ENCODE results near the gene POFUT1.
A peak's percentile ranks its signal among the peaks of the same experiment; 100 is the strongest.
"Not testable (repeated sequence)": the region's sequence is repeated elsewhere in the genome, so short reads cannot be mapped to it uniquely, and the experiment has no call there.

POFUT1 gene

DNA sequence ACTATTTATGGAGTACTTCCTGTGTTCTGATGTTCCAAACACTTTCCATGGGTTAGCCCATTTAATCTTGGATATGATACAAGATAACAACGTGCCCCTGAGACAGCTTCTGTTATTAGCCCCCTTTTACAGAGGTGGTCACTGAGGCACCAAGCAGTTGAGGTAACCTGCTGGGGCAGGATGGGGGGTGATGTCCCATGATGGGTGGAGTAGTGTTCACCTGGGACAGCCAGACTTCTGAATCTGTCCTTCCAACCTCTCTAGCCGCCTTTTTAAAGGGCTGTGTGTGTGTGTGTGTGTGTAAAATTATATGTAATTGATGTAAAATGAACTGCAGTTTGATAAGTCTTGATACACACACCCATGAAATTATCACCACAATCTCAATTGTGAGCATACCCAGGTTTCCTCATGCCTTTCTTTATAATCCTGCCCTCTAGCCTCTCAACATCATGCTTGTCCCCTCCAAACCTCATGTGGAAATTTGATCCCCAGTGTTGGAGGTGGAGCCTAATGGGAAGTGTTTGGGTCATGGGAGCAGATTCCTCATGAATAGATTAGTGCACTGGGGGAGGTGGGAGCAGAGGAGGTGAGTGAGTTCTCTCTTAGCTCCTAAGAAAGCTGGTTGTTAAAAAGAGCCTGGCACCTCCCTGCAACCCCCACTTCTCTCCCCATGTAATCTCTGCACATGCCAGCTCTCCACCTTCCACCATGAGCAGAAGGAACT, 39.3 kb upstream of the POFUT1 start:
- Histone ChIP-seq H3K9me3 (ENCODE audit: control insufficient read depth in 1 of 2, low read length in 2 of 2) (no peaks in the 10 kb centered on the region), H3K4me1 (ENCODE audit: control insufficient read depth in 1 of 2, insufficient read depth in 2 of 2, low read length in 2 of 2) (no peaks in the 10 kb centered on the region), H3K4me3 (ENCODE audit: low read depth in 1 of 2, low read length in 2 of 2) (no peak overlapping the region), H3K36me3 (ENCODE audit: control insufficient read depth in 1 of 2, insufficient read depth in 2 of 2, low read length in 2 of 2) (peaks cover 18 to 41% of the 10 kb centered on the region in 2 donors), H3K27me3 (ENCODE audit: low read depth, low read length) (no peaks in the 10 kb centered on the region), H3K27ac (ENCODE audit: low read length) (no peak overlapping the region)

- not testable (repeated sequence) for H3K9me3 ChIP-seq (ENCODE audit: control insufficient read depth in 1 of 2, low read length in 2 of 2); H3K4me3 ChIP-seq (ENCODE audit: low read depth in 1 of 2, low read length in 2 of 2); H3K27me3 ChIP-seq (ENCODE audit: low read depth, low read length); H3K36me3 ChIP-seq (ENCODE audit: control insufficient read depth in 1 of 2, insufficient read depth in 2 of 2, low read length in 2 of 2); H3K27ac ChIP-seq (ENCODE audit: low read length); H3K4me1 ChIP-seq (ENCODE audit: control insufficient read depth in 1 of 2, insufficient read depth in 2 of 2, low read length in 2 of 2)
Observed at GRCh38 chr20:32177696-32178095, 30.0 kb upstream of the POFUT1 start.

- Histone ChIP-seq H3K36me3 (ENCODE audit: control insufficient read depth in 1 of 2, insufficient read depth in 2 of 2, low read length in 2 of 2) (no peaks in the 10 kb centered on the region), H3K27ac (ENCODE audit: low read length) (no peak overlapping the region), H3K4me3 (ENCODE audit: low read depth in 1 of 2, low read length in 2 of 2) (no peak overlapping the region), H3K4me1 (ENCODE audit: control insufficient read depth in 1 of 2, insufficient read depth in 2 of 2, low read length in 2 of 2) (no peaks in the 10 kb centered on the region), H3K9me3 (ENCODE audit: control insufficient read depth in 1 of 2, low read length in 2 of 2) (no peaks in the 10 kb centered on the region), H3K27me3 (ENCODE audit: low read depth, low read length) (no peaks in the 10 kb centered on the region)
Observed at GRCh38 chr20:32179515-32179914, 28.2 kb upstream of the POFUT1 start.

DNA sequence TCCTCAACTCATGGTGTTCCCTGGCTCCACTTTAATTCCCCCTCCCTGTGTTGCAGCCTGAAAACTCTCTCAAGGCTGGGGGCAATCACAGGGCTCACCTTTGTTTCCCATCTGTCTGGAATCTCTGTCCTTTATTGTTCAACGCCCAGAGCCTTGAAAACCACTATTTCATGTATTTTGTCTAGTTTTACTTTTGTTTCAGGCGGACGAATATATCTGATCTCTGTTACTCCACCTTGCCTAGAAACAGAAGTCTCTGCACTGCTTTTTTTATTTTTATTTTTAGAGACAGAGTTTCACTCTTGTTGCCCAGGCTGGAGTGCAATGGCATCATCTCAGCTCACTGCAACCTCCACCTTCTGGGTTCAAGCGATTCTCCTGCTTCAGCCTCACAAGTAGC, 27.7 kb upstream of the POFUT1 start:
- Histone ChIP-seq H3K4me1 (ENCODE audit: control insufficient read depth in 1 of 2, insufficient read depth in 2 of 2, low read length in 2 of 2) (no peaks in the 10 kb centered on the region), H3K4me3 (ENCODE audit: low read depth in 1 of 2, low read length in 2 of 2) (no peak overlapping the region), H3K9me3 (ENCODE audit: control insufficient read depth in 1 of 2, low read length in 2 of 2) (no peaks in the 10 kb centered on the region), H3K27ac (ENCODE audit: low read length) (no peak overlapping the region), H3K27me3 (ENCODE audit: low read depth, low read length) (no peaks in the 10 kb centered on the region), H3K36me3 (ENCODE audit: control insufficient read depth in 1 of 2, insufficient read depth in 2 of 2, low read length in 2 of 2) (no peaks in the 10 kb centered on the region)

DNA sequence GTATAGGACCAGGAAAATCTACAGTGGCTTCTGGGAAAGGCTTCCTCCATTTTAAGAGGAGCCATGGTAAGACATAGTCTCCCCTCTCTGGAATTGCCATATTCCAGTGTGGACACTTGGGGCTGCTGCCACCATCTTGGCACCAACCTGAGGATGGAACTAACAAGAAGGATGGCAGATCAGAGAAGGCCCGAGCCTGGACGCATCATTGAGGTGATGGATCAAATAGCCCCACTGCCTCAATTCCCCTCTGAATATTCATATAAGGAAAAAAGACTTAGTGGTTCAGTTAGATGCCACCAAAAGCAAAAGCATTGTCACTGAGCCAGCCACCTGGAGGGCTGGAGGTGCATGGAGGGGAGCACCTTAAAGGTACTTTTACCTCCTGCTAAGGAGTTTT, 26.1 kb upstream of the POFUT1 start:
- Histone ChIP-seq H3K4me3 (ENCODE audit: low read depth in 1 of 2, low read length in 2 of 2) (no peak overlapping the region), H3K36me3 (ENCODE audit: control insufficient read depth in 1 of 2, insufficient read depth in 2 of 2, low read length in 2 of 2) (peaks cover 0 to 3% of the 10 kb centered on the region in 2 donors), H3K9me3 (ENCODE audit: control insufficient read depth in 1 of 2, low read length in 2 of 2) (no peaks in the 10 kb centered on the region), H3K27ac (ENCODE audit: low read length) (peak overlapping the region; percentile 10), H3K4me1 (ENCODE audit: control insufficient read depth in 1 of 2, insufficient read depth in 2 of 2, low read length in 2 of 2) (no peaks in the 10 kb centered on the region), H3K27me3 (ENCODE audit: low read depth, low read length) (no peaks in the 10 kb centered on the region)

DNA sequence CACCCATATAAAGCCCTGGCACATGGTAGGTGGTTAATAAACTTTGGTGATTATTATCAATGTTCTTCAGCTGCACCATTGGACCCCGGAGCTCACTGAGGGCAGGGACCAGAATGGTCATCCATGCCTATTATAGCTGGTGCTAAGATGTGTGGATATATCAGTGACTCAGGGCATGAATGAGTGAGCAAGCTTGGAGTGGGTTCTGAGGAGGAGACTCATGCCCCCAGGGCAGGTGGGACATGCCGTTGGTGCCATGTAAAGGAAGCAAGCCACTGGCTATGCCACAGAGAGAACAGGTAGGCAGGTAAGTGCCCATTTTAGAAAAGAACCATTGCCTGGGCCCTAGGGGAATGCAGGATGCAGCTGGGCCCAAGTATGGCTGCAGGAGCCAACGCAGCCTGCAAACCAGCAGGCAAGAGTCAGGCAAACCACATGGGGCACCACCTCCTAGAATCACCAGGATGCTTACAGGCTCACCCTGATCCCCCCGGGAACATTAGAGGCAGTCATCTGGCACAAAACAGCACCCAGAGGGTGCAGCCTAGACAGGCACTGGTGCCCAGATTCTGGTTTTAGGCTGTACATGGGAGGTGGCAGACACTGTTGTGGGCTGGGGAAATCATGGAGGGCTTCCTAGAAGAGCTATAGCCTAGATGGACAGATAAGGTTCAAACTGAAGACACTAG, 23.6 kb upstream of the POFUT1 start:
- Histone ChIP-seq H3K9me3 (ENCODE audit: control insufficient read depth in 1 of 2, low read length in 2 of 2) (no peaks in the 10 kb centered on the region), H3K4me3 (ENCODE audit: low read depth in 1 of 2, low read length in 2 of 2) (no peak overlapping the region), H3K27me3 (ENCODE audit: low read depth, low read length) (no peaks in the 10 kb centered on the region), H3K27ac (ENCODE audit: low read length) (no peak overlapping the region), H3K36me3 (ENCODE audit: control insufficient read depth in 1 of 2, insufficient read depth in 2 of 2, low read length in 2 of 2) (peaks cover 0 to 3% of the 10 kb centered on the region in 2 donors), H3K4me1 (ENCODE audit: control insufficient read depth in 1 of 2, insufficient read depth in 2 of 2, low read length in 2 of 2) (peaks cover 4 to 10% of the 10 kb centered on the region in 2 donors)

DNA sequence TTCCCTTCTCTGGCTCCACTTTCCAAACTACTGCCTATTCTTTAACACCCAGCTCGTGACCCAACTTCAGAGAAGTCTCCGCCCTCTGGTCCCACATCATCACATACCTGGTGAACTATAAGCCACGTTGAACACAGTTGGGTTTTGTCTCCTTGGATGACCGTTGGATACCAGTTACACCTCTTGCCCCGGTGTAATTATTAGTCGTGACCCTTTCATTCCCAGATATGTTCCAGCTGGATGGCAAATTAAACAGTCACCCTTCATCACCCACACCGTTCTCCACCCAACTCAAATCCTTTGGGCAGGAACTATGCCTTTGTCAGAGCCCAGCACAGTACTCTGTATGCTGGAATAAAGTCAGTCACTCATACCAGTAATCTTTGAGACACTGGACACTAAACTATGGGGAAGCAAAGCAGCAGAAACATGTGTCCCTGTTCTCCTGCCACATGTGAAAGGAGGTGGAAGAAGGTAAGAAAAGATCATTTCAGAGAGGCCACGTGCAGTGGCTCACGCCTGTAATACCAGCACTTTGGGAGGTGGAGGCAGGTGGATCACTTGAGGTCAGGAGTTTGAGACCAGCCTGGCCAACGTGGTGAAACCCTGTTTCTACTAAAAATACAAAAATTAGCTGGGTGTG, 22.6 kb upstream of the POFUT1 start:
- peaks cover 9 to 17% of the 10 kb centered on the region in 2 donors for H3K4me1 ChIP-seq (ENCODE audit: control insufficient read depth in 1 of 2, insufficient read depth in 2 of 2, low read length in 2 of 2)
- no peak overlapping the region for H3K27ac ChIP-seq (ENCODE audit: low read length)
- no peaks in the 10 kb centered on the region for H3K27me3 ChIP-seq (ENCODE audit: low read depth, low read length)

DNA sequence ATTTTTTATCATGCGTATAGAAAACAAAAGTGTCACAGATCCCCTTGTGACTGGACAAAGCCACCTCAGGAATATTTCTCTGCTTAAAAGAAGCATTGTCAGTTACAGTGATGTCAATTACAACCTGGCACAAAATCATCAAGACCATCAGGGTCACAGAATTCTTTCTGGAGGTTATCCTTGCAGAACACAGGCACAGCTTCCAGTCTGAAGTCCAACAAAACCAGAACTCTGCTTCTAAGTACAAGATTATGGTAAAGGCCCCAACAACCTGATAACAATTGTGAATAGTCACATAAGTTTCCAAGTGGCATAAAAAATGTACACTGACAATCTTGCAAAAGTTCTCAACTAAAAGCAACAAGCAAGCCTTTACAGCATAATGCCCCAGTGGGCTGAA, 21.2 kb upstream of the POFUT1 start:
- no peak overlapping the region for H3K27ac ChIP-seq (ENCODE audit: low read length)
- peaks cover 9 to 23% of the 10 kb centered on the region in 2 donors for H3K4me1 ChIP-seq (ENCODE audit: control insufficient read depth in 1 of 2, insufficient read depth in 2 of 2, low read length in 2 of 2)
- H3K36me3 ChIP-seq (ENCODE audit: control insufficient read depth in 1 of 2, insufficient read depth in 2 of 2, low read length in 2 of 2) = peaks cover 0 to 3% of the 10 kb centered on the region in 2 donors
- no peaks in the 10 kb centered on the region for H3K9me3 ChIP-seq (ENCODE audit: control insufficient read depth in 1 of 2, low read length in 2 of 2)
- H3K4me3 ChIP-seq (ENCODE audit: low read depth in 1 of 2, low read length in 2 of 2) = no peak overlapping the region
- no peaks in the 10 kb centered on the region for H3K27me3 ChIP-seq (ENCODE audit: low read depth, low read length)

More for the DNA sequence above, 22.6 kb upstream of the POFUT1 start:
- Histone ChIP-seq H3K36me3 (ENCODE audit: control insufficient read depth in 1 of 2, insufficient read depth in 2 of 2, low read length in 2 of 2) (peaks cover 0 to 3% of the 10 kb centered on the region in 2 donors), H3K4me3 (ENCODE audit: low read depth in 1 of 2, low read length in 2 of 2) (no peak overlapping the region), H3K9me3 (ENCODE audit: control insufficient read depth in 1 of 2, low read length in 2 of 2) (no peaks in the 10 kb centered on the region)

DNA sequence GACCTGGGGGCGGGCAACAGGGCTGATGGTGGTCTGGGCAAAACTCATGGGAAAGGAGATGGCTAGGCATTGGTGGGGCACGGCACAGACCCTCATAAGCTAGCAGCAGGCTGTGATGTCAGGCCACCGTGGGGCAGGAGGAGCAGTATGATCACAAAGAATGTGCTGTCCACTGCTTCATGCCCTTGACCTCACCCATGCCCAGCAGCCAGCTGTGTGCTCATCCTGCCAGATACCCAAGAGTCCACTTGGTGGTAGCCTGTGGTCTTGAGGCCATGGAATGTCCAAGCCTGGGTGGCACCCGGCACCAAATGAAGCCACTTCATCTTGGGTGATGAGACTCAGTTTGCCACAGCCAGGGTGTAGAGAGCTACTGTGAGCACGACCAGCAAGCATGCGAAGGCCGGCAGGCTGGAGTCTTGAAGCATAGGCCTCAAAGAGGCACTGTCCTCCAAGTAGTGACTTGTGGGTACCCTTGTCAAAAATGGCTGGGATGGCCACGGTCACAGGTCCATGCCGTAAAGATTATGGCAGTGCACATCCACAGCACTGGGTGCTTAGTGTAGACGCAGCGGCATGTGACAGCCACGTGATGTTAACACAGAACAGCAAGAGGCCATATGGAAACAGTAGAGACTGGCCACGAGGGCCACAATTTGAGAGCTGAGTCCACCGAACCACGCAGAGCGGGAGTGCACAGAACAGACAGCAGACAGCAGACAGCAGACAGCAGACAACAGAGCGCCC, 19.1 kb upstream of the POFUT1 start:
- no peak overlapping the region for H3K27ac ChIP-seq (ENCODE audit: low read length)
- peaks cover 0 to 3% of the 10 kb centered on the region in 2 donors for H3K36me3 ChIP-seq (ENCODE audit: control insufficient read depth in 1 of 2, insufficient read depth in 2 of 2, low read length in 2 of 2)
- H3K27me3 ChIP-seq (ENCODE audit: low read depth, low read length) = no peaks in the 10 kb centered on the region
- peak overlapping the region in 1 of 2 donors; percentile 73 for H3K4me3 ChIP-seq (ENCODE audit: low read depth in 1 of 2, low read length in 2 of 2)
- H3K9me3 ChIP-seq (ENCODE audit: control insufficient read depth in 1 of 2, low read length in 2 of 2) = no peaks in the 10 kb centered on the region
- H3K4me1 ChIP-seq (ENCODE audit: control insufficient read depth in 1 of 2, insufficient read depth in 2 of 2, low read length in 2 of 2) = peaks cover 9 to 23% of the 10 kb centered on the region in 2 donors

GRCh38 chr20:32189123-32189410, 18.6 kb upstream of the POFUT1 start:
- Histone ChIP-seq H3K27ac (ENCODE audit: low read length) (no peak overlapping the region), H3K9me3 (ENCODE audit: control insufficient read depth in 1 of 2, low read length in 2 of 2) (no peaks in the 10 kb centered on the region), H3K4me1 (ENCODE audit: control insufficient read depth in 1 of 2, insufficient read depth in 2 of 2, low read length in 2 of 2) (peaks cover 9 to 23% of the 10 kb centered on the region in 2 donors), H3K27me3 (ENCODE audit: low read depth, low read length) (no peaks in the 10 kb centered on the region), H3K36me3 (ENCODE audit: control insufficient read depth in 1 of 2, insufficient read depth in 2 of 2, low read length in 2 of 2) (peaks cover 0 to 3% of the 10 kb centered on the region in 2 donors), H3K4me3 (ENCODE audit: low read depth in 1 of 2, low read length in 2 of 2) (peak overlapping the region; percentile 64 to 73)

All from muscle layer of duodenum (tissue), 2 donors.